ENCODE results near the gene EXT2.

The EXT2 gene

GRCh38 chr11:44067266-44067665 lies 28.2 kb upstream of the EXT2 start:
- ChIA-PET CTCF (no interaction called here), POLR2A (no interaction called here)
- no peak for TF ChIP-seq NFRKB (IDR thresholded peaks at IDR 0.05)
- TF ChIP-seq CTBP1 (IDR thresholded peaks at IDR 0.05; ENCODE audit: borderline replicate concordance) = no peak
- no peak for TF ChIP-seq L3MBTL2 (conservative IDR thresholded peaks at IDR 0.05)
- TF ChIP-seq, protein P1, sequence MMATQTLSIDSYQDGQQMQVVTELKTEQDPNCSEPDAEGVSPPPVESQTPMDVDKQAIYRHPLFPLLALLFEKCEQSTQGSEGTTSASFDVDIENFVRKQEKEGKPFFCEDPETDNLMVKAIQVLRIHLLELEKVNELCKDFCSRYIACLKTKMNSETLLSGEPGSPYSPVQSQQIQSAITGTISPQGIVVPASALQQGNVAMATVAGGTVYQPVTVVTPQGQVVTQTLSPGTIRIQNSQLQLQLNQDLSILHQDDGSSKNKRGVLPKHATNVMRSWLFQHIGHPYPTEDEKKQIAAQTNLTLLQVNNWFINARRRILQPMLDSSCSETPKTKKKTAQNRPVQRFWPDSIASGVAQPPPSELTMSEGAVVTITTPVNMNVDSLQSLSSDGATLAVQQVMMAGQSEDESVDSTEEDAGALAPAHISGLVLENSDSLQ (IDR thresholded peaks at IDR 0.05) = no peak
- no peak for TF ChIP-seq SP1 (IDR thresholded peaks at IDR 0.05)
- no peak for TF ChIP-seq ARNT (IDR thresholded peaks at IDR 0.05)
- no peak for TF ChIP-seq TARDBP (IDR thresholded peaks at IDR 0.05)
- no peak for TF ChIP-seq HDGF (IDR thresholded peaks at IDR 0.05; ENCODE audit: borderline replicate concordance)
- TF ChIP-seq LEF1 (IDR thresholded peaks at IDR 0.05; ENCODE audit: borderline replicate concordance) = no peak
- no peak for TF ChIP-seq SUZ12 (IDR thresholded peaks at IDR 0.05)
- TF ChIP-seq FOXM1 (IDR thresholded peaks at IDR 0.05; ENCODE audit: borderline replicate concordance) = no peak
- TF ChIP-seq FOXK2 (IDR thresholded peaks at IDR 0.05) = no peak
- TF ChIP-seq BHLHE40 (IDR thresholded peaks at IDR 0.05; ENCODE audit: borderline replicate concordance) = no peak
- TF ChIP-seq FOXA1 (IDR thresholded peaks at IDR 0.05) = no peak
- no peak for TF ChIP-seq ZNF384 (IDR thresholded peaks at IDR 0.05)
- no peak for TF ChIP-seq ELF4 (IDR thresholded peaks at IDR 0.05)
- DNase-seq (ENCODE audit: extremely low spot score) = no peak

GRCh38 chr11:44068180-44068579 lies 27.3 kb upstream of the EXT2 start:
- ChIA-PET CTCF (interaction anchor here (0.6 kb wide), 1 partner anchor 359 kb away, joined by 5 read pairs; no protein-coding TSS in a partner anchor), POLR2A (no interaction called here)
- TF ChIP-seq L3MBTL2 (conservative IDR thresholded peaks at IDR 0.05) (no peak), CTBP1 (IDR thresholded peaks at IDR 0.05; ENCODE audit: borderline replicate concordance) (no peak), LEF1 (IDR thresholded peaks at IDR 0.05; ENCODE audit: borderline replicate concordance) (no peak)
- no peak for DNase-seq (ENCODE audit: extremely low spot score)

GRCh38 chr11:44071157-44071556 lies 24.3 kb upstream of the EXT2 start:
- TF ChIP-seq HDGF (IDR thresholded peaks at IDR 0.05; ENCODE audit: borderline replicate concordance) (no peak), ELF4 (IDR thresholded peaks at IDR 0.05) (no peak), FOXA1 (IDR thresholded peaks at IDR 0.05) (no peak), ZNF384 (IDR thresholded peaks at IDR 0.05) (no peak), FOXK2 (IDR thresholded peaks at IDR 0.05) (no peak), LEF1 (IDR thresholded peaks at IDR 0.05; ENCODE audit: borderline replicate concordance) (no peak), SP1 (IDR thresholded peaks at IDR 0.05) (no peak), FOXM1 (IDR thresholded peaks at IDR 0.05; ENCODE audit: borderline replicate concordance) (no peak), NFRKB (IDR thresholded peaks at IDR 0.05) (no peak), TARDBP (IDR thresholded peaks at IDR 0.05) (no peak), ARNT (IDR thresholded peaks at IDR 0.05) (no peak), BHLHE40 (IDR thresholded peaks at IDR 0.05; ENCODE audit: borderline replicate concordance) (no peak)
- TF ChIP-seq, protein P1 (IDR thresholded peaks at IDR 0.05) = no peak
- peak; percentile 19 for DNase-seq (ENCODE audit: extremely low spot score)
- ChIA-PET CTCF (interaction anchor here (1.2 kb wide), 1 partner anchor 34 kb away, joined by 3 read pairs; no protein-coding TSS in a partner anchor), POLR2A (interaction anchor here (1.1 kb wide), 1 partner anchor 182 kb away, joined by 3 read pairs; no protein-coding TSS in a partner anchor)

GRCh38 chr11:44072757-44073658 lies 22.5 kb upstream of the EXT2 start:
- CTCF ChIA-PET = no interaction called here
- no peak for DNase-seq (ENCODE audit: extremely low spot score)
- TF ChIP-seq, protein P1 (IDR thresholded peaks at IDR 0.05) = no peak
- TF ChIP-seq FOXK2 (IDR thresholded peaks at IDR 0.05) (no peak), FOXA1 (IDR thresholded peaks at IDR 0.05) (no peak), BHLHE40 (IDR thresholded peaks at IDR 0.05; ENCODE audit: borderline replicate concordance) (no peak), ZNF384 (IDR thresholded peaks at IDR 0.05) (no peak), L3MBTL2 (conservative IDR thresholded peaks at IDR 0.05) (no peak)
- POLR2A ChIA-PET = interaction anchor here (0.6 kb wide), 1 partner anchor 989 kb away, joined by 3 read pairs; no protein-coding TSS in a partner anchor

GRCh38 chr11:44078794-44079193 lies 16.7 kb upstream of the EXT2 start:
- no peak for DNase-seq (ENCODE audit: extremely low spot score)
- TF ChIP-seq FOXM1 (IDR thresholded peaks at IDR 0.05; ENCODE audit: borderline replicate concordance) = no peak
- no peak for TF ChIP-seq SUZ12 (IDR thresholded peaks at IDR 0.05)
- TF ChIP-seq ELF4 (IDR thresholded peaks at IDR 0.05) = no peak
- no peak for TF ChIP-seq ARNT (IDR thresholded peaks at IDR 0.05)
- no peak for TF ChIP-seq TARDBP (IDR thresholded peaks at IDR 0.05)
- POLR2A ChIA-PET = no interaction called here
- CTCF ChIA-PET = no interaction called here

DNA sequence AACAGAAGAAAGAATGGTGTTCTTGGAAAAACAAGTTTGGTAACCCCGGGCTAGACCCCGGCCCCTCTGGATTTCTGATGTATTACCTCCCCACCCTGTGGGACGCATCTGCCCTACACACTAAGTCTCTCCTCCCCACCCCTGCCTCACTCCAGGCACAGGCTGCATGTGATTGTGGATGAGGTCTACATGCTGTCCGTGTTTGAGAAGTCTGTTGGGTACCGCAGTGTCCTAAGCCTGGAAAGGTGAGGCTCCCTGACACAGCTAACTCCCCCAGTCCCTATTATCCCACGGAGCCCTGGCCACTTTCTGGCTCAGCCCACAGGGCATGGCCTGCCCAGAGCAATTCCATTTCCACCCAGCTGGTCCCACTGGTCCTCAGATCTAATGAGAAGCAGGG lies 16.1 kb upstream of the EXT2 start:
- ChIA-PET CTCF (no interaction called here), POLR2A (no interaction called here)
- DNase-seq (ENCODE audit: extremely low spot score) = no peak
- no peak for TF ChIP-seq L3MBTL2 (conservative IDR thresholded peaks at IDR 0.05)
- TF ChIP-seq ARNT (IDR thresholded peaks at IDR 0.05) = no peak
- TF ChIP-seq SP1 (IDR thresholded peaks at IDR 0.05) = no peak
- TF ChIP-seq FOXK2 (IDR thresholded peaks at IDR 0.05) = no peak
- TF ChIP-seq CTBP1 (IDR thresholded peaks at IDR 0.05; ENCODE audit: borderline replicate concordance) = no peak
- no peak for TF ChIP-seq SUZ12 (IDR thresholded peaks at IDR 0.05)
- no peak for TF ChIP-seq BHLHE40 (IDR thresholded peaks at IDR 0.05; ENCODE audit: borderline replicate concordance)
- TF ChIP-seq HDGF (IDR thresholded peaks at IDR 0.05; ENCODE audit: borderline replicate concordance) = no peak
- TF ChIP-seq LEF1 (IDR thresholded peaks at IDR 0.05; ENCODE audit: borderline replicate concordance) = no peak
- TF ChIP-seq ZNF384 (IDR thresholded peaks at IDR 0.05) = no peak
- no peak for TF ChIP-seq NFRKB (IDR thresholded peaks at IDR 0.05)
- no peak for TF ChIP-seq FOXM1 (IDR thresholded peaks at IDR 0.05; ENCODE audit: borderline replicate concordance)
- no peak for TF ChIP-seq FOXA1 (IDR thresholded peaks at IDR 0.05)
- TF ChIP-seq TARDBP (IDR thresholded peaks at IDR 0.05) = no peak
- TF ChIP-seq, protein P1 (IDR thresholded peaks at IDR 0.05) = no peak
- TF ChIP-seq ELF4 (IDR thresholded peaks at IDR 0.05) = no peak

Measured in HEK293T (cell line).